ENCODE results near the gene SMAD3. TPM values are rescaled to one million over a fixed set of nuclear protein-coding genes. Genes with fewer than 3 reads are reported as not detected.

Gene SMAD3
- total RNA-seq, 1 donor: 36.7 TPM

- Histone ChIP-seq H3K9me3 (ENCODE audit: low read depth, low read length) (no peaks in the 10 kb centered on the region), H3K4me3 (ENCODE audit: low read length) (no peak overlapping the region), H3K4me1 (ENCODE audit: insufficient read depth, low read length) (peaks cover 40% of the 10 kb centered on the region), H3K27me3 (ENCODE audit: insufficient read depth, low read length) (no peaks in the 10 kb centered on the region)
These were observed 18.2 kb upstream of the SMAD3 start for GRCh38 chr15:67047149-67047661.

GRCh38 chr15:67048281-67049279 lies 16.8 kb upstream of the SMAD3 start:
- Histone ChIP-seq H3K4me3 (ENCODE audit: low read length) (no peak overlapping the region), H3K4me1 (ENCODE audit: insufficient read depth, low read length) (peaks cover 40% of the 10 kb centered on the region), H3K27me3 (ENCODE audit: insufficient read depth, low read length) (no peaks in the 10 kb centered on the region), H3K9me3 (ENCODE audit: low read depth, low read length) (no peaks in the 10 kb centered on the region)

- H3K4me3 ChIP-seq (ENCODE audit: low read length): no peak overlapping the region
- H3K9me3 ChIP-seq (ENCODE audit: low read depth, low read length): no peaks in the 10 kb centered on the region
- peaks cover 40% of the 10 kb centered on the region for H3K4me1 ChIP-seq (ENCODE audit: insufficient read depth, low read length)
- H3K27me3 ChIP-seq (ENCODE audit: insufficient read depth, low read length): no peaks in the 10 kb centered on the region
These were observed 15.9 kb upstream of the SMAD3 start for GRCh38 chr15:67049351-67050044.

GRCh38 chr15:67050062-67050461 lies 15.3 kb upstream of the SMAD3 start:
- no peaks in the 10 kb centered on the region for H3K9me3 ChIP-seq (ENCODE audit: low read depth, low read length)
- H3K4me1 ChIP-seq (ENCODE audit: insufficient read depth, low read length): peaks cover 40% of the 10 kb centered on the region
- H3K4me3 ChIP-seq (ENCODE audit: low read length): no peak overlapping the region
- H3K27me3 ChIP-seq (ENCODE audit: insufficient read depth, low read length): no peaks in the 10 kb centered on the region

GRCh38 chr15:67050522-67051087 lies 14.8 kb upstream of the SMAD3 start:
- Histone ChIP-seq H3K4me1 (ENCODE audit: insufficient read depth, low read length) (peaks cover 40% of the 10 kb centered on the region), H3K27me3 (ENCODE audit: insufficient read depth, low read length) (no peaks in the 10 kb centered on the region), H3K4me3 (ENCODE audit: low read length) (no peak overlapping the region), H3K9me3 (ENCODE audit: low read depth, low read length) (no peaks in the 10 kb centered on the region)

- Histone ChIP-seq H3K4me3 (ENCODE audit: low read length) (no peak overlapping the region), H3K4me1 (ENCODE audit: insufficient read depth, low read length) (peaks cover 42% of the 10 kb centered on the region), H3K27me3 (ENCODE audit: insufficient read depth, low read length) (no peaks in the 10 kb centered on the region), H3K9me3 (ENCODE audit: low read depth, low read length) (no peaks in the 10 kb centered on the region)
These were observed 14.0 kb upstream of the SMAD3 start for GRCh38 chr15:67051088-67052045.

- Histone ChIP-seq H3K9me3 (ENCODE audit: low read depth, low read length) (no peaks in the 10 kb centered on the region), H3K27me3 (ENCODE audit: insufficient read depth, low read length) (no peaks in the 10 kb centered on the region), H3K4me3 (ENCODE audit: low read length) (no peak overlapping the region)
These were observed 10.7 kb upstream of the SMAD3 start for GRCh38 chr15:67054676-67055075.

GRCh38 chr15:67059127-67059553 lies 6.3 kb upstream of the SMAD3 start:
- Histone ChIP-seq H3K4me3 (ENCODE audit: low read length) (no peak overlapping the region), H3K9me3 (ENCODE audit: low read depth, low read length) (no peaks in the 10 kb centered on the region), H3K4me1 (ENCODE audit: insufficient read depth, low read length) (peaks cover 6% of the 10 kb centered on the region), H3K27me3 (ENCODE audit: insufficient read depth, low read length) (no peaks in the 10 kb centered on the region)

More at GRCh38 chr15:67054676-67055075, 10.7 kb upstream of the SMAD3 start:
- H3K4me1 ChIP-seq (ENCODE audit: insufficient read depth, low read length): peaks cover 27% of the 10 kb centered on the region

GRCh38 chr15:67061811-67062368 lies 3.5 kb upstream of the SMAD3 start:
- Histone ChIP-seq H3K4me3 (ENCODE audit: low read length) (no peak overlapping the region), H3K9me3 (ENCODE audit: low read depth, low read length) (no peaks in the 10 kb centered on the region), H3K4me1 (ENCODE audit: insufficient read depth, low read length) (peaks cover 15% of the 10 kb centered on the region), H3K27me3 (ENCODE audit: insufficient read depth, low read length) (no peaks in the 10 kb centered on the region)

- Histone ChIP-seq H3K4me1 (ENCODE audit: insufficient read depth, low read length) (peaks cover 21% of the 10 kb centered on the region), H3K4me3 (ENCODE audit: low read length) (no peak overlapping the region)
These were observed 2.9 kb upstream of the SMAD3 start for GRCh38 chr15:67062369-67062985.

GRCh38 chr15:67063689-67064606 lies 1.5 kb upstream of the SMAD3 start:
- Histone ChIP-seq H3K4me3 (ENCODE audit: low read length) (no peak overlapping the region), H3K4me1 (ENCODE audit: insufficient read depth, low read length) (peaks cover 35% of the 10 kb centered on the region)

More at GRCh38 chr15:67062369-67062985, 2.9 kb upstream of the SMAD3 start:
- H3K9me3 ChIP-seq (ENCODE audit: low read depth, low read length): no peaks in the 10 kb centered on the region
- H3K27me3 ChIP-seq (ENCODE audit: insufficient read depth, low read length): no peaks in the 10 kb centered on the region

GRCh38 chr15:67064607-67065530 lies 533 bp upstream of the SMAD3 start:
- no peaks in the 10 kb centered on the region for H3K27me3 ChIP-seq (ENCODE audit: insufficient read depth, low read length)

More at GRCh38 chr15:67063689-67064606, 1.5 kb upstream of the SMAD3 start:
- no peaks in the 10 kb centered on the region for H3K27me3 ChIP-seq (ENCODE audit: insufficient read depth, low read length)
- H3K9me3 ChIP-seq (ENCODE audit: low read depth, low read length): no peaks in the 10 kb centered on the region

More at GRCh38 chr15:67064607-67065530, 533 bp upstream of the SMAD3 start:
- H3K4me1 ChIP-seq (ENCODE audit: insufficient read depth, low read length): peaks cover 42% of the 10 kb centered on the region
- no peaks in the 10 kb centered on the region for H3K9me3 ChIP-seq (ENCODE audit: low read depth, low read length)
- peak overlapping the region; percentile 89 for H3K4me3 ChIP-seq (ENCODE audit: low read length)

Measured in mononuclear cell (primary cell).